Left lung (tissue), 10 donors: Measurements from ENCODE around the gene ZCRB1. TPM values are rescaled to one million over a fixed set of nuclear protein-coding genes. Genes with fewer than 3 reads are reported as not detected.

Source experiments
- ATAC-seq: fragments of 200-7000 bp; cut with Tn5 transposase; one replicate; pipeline ENCODE4 v1.9.1; 2020; ENCODE audit warnings: moderate library complexity
- DNase-seq, 4 donors: peaks; one replicate each; pipeline ENCODE4 v3.0.0-alpha.2; 2013 to 2020
- H3K27ac ChIP-seq, 2 donors: fragments of 200-600 bp; sonication (generic) in 1 of 2; one replicate each; pipeline versions ENCODE4 v1.5.0 to v1.8.0; 2020 to 2021
- H3K27me3 ChIP-seq, 2 donors: fragments of 200-600 bp; sonication (generic) in 1 of 2; one replicate each; pipeline versions ENCODE4 v1.5.0 to v1.8.0; 2020 to 2021
- H3K36me3 ChIP-seq, 2 donors: fragments of 200-600 bp; sonication (generic) in 1 of 2; one replicate each; pipeline versions ENCODE4 v1.5.0 to v1.8.0; 2020 to 2021
- H3K4me1 ChIP-seq, 2 donors: fragments of 200-600 bp; one replicate each; pipeline ENCODE4 v1.8.0; 2021
- H3K4me3 ChIP-seq, 2 donors: fragments of 200-600 bp; sonication (generic) in 1 of 2; one replicate each; pipeline versions ENCODE4 v1.5.0 to v1.8.0; 2020 to 2021; ENCODE audit warnings: mild to moderate bottlenecking in 1 of 2
- H3K9me3 ChIP-seq, 2 donors: fragments of 200-600 bp; sonication (generic) in 1 of 2; one replicate each; pipeline versions ENCODE4 v1.5.0 to v1.8.0; 2020 to 2021
- intact Hi-C, 2 donors: fragments of 100-400 bp; cut with DNase I; formaldehyde crosslinking; loops; one replicate each; pipeline versions ENCODE4 v1.11.2 to v1.14.2; 2022
- polyA plus RNA-seq, 6 donors: library from polyadenylated mRNA; unstranded; fragments of 120-200 nt; gene quantifications; one replicate each; pipeline ENCODE4 v1.2.1, GENCODE V29; 2013; ENCODE audit not compliant: insufficient read length in 6 of 6
- total RNA-seq, 2 donors: library from RNA; stranded (reverse); fragmentation: NEBNext Ultra II Directional; extraction: Animal tissue kit (Norgen Biotek cat#: 25700); gene quantifications; one replicate each; pipeline ENCODE4 v1.2.1, GENCODE V29; 2021
- TF ChIP-seq, protein P1 (sequence below), 2 donors: fragments of 200-600 bp; sonication (generic) in 1 of 2; IDR thresholded peaks; one replicate each; pipeline versions ENCODE4 v1.5.0 to v1.8.0; 2021; ENCODE audit warnings: antibody characterized with exemption in 2 of 2
- donor health status: DM: no; HTN: yes; CAD: no.
- donor health status: DM: no; HTN: no; CAD: no.

Gene ZCRB1
- total and polyA plus RNA-seq, 8 donors: 34.8 to 87.6 (median 80.5) TPM

DNA sequence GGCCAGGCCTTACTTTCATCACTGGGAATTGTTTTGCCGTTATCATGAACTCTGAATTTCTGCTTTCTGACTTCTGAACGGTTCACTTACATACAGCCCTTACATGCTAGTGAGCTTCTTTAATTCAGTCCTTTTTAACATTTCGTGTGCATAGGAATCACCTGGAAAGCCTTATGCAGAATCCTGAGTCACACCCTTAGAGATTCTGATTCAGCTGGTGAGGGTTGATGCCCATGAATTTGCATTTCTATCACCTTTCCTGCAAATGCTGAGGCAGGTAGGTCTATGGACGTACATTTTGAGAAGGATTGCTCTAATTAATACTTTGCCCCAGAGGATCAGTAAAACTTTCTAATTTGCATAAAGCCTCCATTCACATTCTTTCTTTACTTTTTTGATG, 44.1 kb upstream of the ZCRB1 start:
- TF ChIP-seq, protein P1, sequence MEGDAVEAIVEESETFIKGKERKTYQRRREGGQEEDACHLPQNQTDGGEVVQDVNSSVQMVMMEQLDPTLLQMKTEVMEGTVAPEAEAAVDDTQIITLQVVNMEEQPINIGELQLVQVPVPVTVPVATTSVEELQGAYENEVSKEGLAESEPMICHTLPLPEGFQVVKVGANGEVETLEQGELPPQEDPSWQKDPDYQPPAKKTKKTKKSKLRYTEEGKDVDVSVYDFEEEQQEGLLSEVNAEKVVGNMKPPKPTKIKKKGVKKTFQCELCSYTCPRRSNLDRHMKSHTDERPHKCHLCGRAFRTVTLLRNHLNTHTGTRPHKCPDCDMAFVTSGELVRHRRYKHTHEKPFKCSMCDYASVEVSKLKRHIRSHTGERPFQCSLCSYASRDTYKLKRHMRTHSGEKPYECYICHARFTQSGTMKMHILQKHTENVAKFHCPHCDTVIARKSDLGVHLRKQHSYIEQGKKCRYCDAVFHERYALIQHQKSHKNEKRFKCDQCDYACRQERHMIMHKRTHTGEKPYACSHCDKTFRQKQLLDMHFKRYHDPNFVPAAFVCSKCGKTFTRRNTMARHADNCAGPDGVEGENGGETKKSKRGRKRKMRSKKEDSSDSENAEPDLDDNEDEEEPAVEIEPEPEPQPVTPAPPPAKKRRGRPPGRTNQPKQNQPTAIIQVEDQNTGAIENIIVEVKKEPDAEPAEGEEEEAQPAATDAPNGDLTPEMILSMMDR (IDR thresholded peaks at IDR 0.05): no peak
- intact Hi-C loops: no loop called here
- H3K4me1 ChIP-seq: no peaks in the 10 kb centered on the region
- H3K27me3 ChIP-seq: no peaks in the 10 kb centered on the region
- H3K36me3 ChIP-seq: peaks cover 0 to 1% of the 10 kb centered on the region in 2 donors
- no peak for ATAC-seq
- H3K9me3 ChIP-seq: no peaks in the 10 kb centered on the region
- no peak for DNase-seq
- H3K4me3 ChIP-seq: no peak overlapping the region
- no peak overlapping the region for H3K27ac ChIP-seq

DNA sequence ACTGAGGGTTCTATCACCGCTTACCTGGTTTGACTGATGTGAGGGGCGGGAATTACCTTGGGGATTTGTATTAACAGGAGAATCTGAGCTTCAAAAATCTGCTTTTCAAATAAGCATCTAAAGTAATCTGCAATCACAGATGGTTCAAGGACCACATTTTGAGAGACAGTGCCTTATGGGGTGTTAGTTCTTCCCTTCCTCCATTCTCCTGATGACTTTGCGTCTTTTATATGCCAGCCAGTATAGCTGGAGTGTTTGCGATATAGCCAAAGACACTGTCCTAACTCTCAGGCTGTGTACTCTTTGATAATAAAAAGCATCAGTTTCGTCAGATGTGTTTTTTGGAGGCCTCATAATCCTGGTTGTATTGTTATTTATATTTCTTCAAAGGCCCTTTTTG, 39.6 kb upstream of the ZCRB1 start:
- Histone ChIP-seq H3K36me3 (no peaks in the 10 kb centered on the region), H3K9me3 (no peaks in the 10 kb centered on the region), H3K4me3 (no peak overlapping the region), H3K27me3 (no peaks in the 10 kb centered on the region), H3K27ac (no peak overlapping the region), H3K4me1 (no peaks in the 10 kb centered on the region)
- intact Hi-C loops: no loop called here
- TF ChIP-seq, protein P1 (IDR thresholded peaks at IDR 0.05): no peak
- no peak for DNase-seq
- no peak for ATAC-seq

DNA sequence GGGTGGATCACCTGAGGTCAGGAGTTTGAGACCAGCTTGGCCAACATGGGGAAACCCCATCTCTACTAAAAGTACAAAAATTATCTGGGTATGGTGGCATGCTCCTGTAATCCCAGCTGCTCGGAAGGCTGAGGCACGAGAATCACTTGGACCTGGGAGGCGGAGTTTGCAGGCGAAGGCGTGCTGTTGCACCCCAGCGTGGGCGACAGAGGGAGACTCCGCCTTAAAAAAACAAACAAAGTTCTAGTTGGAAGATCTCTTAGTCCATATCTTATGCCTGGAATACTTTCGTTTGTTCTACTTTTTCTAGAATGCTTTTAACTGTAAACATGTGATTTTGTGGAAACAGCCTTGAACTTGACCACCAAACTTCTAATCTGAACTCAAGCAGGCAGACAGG, 38.8 kb upstream of the ZCRB1 start:
- no peak overlapping the region for H3K27ac ChIP-seq
- no peaks in the 10 kb centered on the region for H3K36me3 ChIP-seq
- ATAC-seq (no peak), DNase-seq (no peak)
- H3K4me3 ChIP-seq: no peak overlapping the region
- no peaks in the 10 kb centered on the region for H3K27me3 ChIP-seq
- H3K4me1 ChIP-seq: no peaks in the 10 kb centered on the region
- no peaks in the 10 kb centered on the region for H3K9me3 ChIP-seq
- intact Hi-C loops: no loop called here
- TF ChIP-seq, protein P1 (IDR thresholded peaks at IDR 0.05): no peak

DNA sequence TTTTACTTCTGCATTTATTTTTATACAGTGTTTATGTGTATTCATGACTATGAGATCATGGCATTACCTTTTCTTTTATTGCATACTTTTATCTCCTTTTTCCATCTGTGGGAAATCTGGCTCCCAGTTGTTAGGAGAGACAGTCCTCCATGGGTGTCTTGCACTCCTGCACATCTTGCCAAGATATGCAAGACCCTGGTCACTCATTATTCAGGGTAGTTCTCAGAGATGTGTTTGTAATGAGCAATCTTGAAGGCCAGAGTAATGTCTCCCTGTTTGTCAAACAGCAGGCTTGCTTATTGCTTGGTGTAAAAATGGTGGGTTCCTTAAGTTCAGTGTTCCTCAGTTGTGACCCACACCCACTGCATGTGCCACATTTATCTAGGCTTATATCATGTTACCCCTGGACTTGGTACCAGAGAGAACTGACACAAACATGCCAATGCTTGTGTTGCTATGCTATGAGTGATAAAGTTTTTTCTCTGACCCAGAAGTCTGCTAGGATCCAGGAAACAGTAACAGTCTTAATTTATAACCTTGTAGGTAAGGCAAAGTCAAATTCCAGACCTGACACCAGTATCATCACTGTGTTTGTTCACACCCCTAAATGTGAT, 36.9 kb upstream of the ZCRB1 start:
- no peaks in the 10 kb centered on the region for H3K4me1 ChIP-seq
- no peak for ATAC-seq
- no peaks in the 10 kb centered on the region for H3K27me3 ChIP-seq
- no peak for DNase-seq
- TF ChIP-seq, protein P1 (IDR thresholded peaks at IDR 0.05): no peak
- no peaks in the 10 kb centered on the region for H3K9me3 ChIP-seq
- intact Hi-C loops: no loop called here
- H3K36me3 ChIP-seq: no peaks in the 10 kb centered on the region
- H3K4me3 ChIP-seq: no peak overlapping the region
- H3K27ac ChIP-seq: no peak overlapping the region

DNA sequence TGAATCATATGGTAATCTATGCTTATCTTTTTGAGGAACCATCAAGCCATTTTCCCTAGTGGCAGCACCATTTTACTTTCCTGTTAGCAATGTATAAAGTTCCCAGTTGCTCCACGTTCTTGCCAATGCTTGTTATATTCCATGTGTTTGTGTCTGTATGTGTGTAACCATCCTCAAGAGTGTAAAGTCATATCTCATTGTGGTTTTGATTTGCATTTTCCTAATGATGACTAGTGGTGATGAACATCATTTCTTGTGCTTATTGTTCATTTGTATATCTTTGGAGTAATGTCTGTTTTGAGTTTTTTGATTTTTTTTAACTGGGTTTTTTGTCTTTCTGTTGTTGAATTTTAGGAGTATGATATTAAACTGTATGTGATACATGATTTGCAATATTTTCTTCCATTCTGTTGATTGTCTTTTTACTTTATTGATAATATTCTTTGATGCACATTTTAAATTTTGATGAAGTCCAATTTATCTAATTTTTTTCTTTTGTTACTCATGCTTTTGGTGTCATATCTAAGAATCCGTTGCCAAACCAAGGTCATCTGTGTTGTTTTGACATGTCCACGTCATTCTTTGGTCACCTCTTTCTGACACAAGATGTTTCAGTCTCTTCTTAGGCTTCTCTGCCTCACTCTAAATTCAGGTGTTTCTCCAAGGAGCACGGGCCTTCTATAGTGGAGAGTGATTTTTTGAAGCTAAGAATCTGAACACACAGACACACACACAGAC, 36.2 kb upstream of the ZCRB1 start:
- TF ChIP-seq, protein P1 (IDR thresholded peaks at IDR 0.05): no peak
- no peak overlapping the region for H3K4me3 ChIP-seq
- H3K4me1 ChIP-seq: no peaks in the 10 kb centered on the region
- no peaks in the 10 kb centered on the region for H3K9me3 ChIP-seq
- DNase-seq (no peak), ATAC-seq (no peak)
- no peak overlapping the region for H3K27ac ChIP-seq
- H3K36me3 ChIP-seq: peaks cover 0 to under 1% of the 10 kb centered on the region in 2 donors
- H3K27me3 ChIP-seq: no peaks in the 10 kb centered on the region
- intact Hi-C loops: no loop called here
